Measurements from ENCODE around the gene RAB6C.
"Not testable (repeated sequence)": the region's sequence is repeated elsewhere in the genome, so short reads cannot be mapped to it uniquely, and the experiment has no call there.

The RAB6C gene

DNA sequence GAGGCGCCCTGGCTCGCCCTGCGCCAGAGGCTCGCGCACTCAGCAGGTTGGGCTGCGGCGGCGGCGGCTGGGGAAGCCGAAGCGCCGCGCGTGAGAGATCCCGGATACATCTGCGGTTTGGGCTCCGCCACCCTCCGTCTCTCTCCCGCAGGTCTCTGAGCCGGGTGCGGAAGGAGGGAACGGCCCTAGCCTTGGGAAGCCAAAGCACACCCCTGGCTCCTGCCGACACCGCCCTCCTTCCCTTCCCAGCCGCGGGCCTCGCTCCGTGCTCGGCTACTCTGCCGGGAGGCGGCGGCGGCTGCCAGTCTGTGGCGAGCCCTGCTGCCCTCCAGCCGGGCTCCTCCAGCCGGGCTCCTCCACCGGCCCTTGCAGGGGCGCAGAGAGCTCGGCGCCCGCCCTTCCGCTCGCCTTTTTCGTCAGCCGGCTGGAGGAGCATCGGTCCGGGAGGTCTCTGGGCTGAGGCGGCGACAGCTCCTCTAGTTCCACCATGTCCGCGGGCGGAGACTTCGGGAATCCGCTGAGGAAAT is at the start of gene RAB6C:
Gene RAB6C (plus strand): TSS at position 38 of the 527 bp plus-strand sequence. CDS start 450 bp downstream, at position 488.
- DNase-seq (ENCODE audit: low read depth) = not testable (repeated sequence)

DNA sequence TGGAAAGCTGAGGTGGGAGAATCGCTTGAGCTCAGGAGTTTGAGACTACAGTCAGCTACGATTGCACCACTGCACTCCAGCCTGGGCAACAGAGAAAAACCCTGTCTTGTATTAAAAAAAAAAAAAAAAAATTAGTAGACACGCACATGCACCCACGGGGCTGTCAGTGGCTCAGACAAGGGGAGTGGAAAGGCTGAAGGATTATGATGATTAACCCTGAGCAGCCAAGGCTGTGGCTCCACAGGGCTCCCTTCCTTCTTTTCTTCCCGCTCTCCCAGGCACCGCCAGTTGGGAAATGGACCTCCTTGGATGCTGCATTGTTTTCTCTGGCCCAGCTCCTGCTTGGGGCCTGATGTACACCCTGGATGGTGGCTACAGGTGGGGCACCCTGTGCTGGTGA is 49.0 kb upstream of the RAB6C start:
- no peak for DNase-seq (ENCODE audit: low read depth)

DNA sequence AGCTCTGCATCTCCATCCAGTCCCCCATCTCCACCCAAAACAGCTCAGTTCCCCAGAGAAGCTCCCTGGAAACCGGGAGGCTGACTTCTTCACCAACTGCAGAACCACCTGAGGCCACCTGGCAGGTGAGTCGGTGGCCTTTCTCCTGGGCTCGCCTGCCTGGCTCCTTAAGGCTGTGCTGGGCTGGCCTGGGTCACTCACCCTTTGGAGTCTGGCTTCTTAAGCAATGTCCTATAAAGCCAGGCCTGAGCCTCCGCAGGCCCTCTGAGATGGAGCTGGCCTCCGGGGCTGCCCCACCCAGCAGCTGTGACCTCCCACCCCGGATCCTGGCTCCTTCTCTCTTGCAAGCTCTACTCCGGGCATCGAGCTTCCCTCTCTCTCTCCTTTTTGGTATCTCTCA is 46.1 kb upstream of the RAB6C start:
- DNase-seq (ENCODE audit: low read depth) = not testable (repeated sequence)

DNA sequence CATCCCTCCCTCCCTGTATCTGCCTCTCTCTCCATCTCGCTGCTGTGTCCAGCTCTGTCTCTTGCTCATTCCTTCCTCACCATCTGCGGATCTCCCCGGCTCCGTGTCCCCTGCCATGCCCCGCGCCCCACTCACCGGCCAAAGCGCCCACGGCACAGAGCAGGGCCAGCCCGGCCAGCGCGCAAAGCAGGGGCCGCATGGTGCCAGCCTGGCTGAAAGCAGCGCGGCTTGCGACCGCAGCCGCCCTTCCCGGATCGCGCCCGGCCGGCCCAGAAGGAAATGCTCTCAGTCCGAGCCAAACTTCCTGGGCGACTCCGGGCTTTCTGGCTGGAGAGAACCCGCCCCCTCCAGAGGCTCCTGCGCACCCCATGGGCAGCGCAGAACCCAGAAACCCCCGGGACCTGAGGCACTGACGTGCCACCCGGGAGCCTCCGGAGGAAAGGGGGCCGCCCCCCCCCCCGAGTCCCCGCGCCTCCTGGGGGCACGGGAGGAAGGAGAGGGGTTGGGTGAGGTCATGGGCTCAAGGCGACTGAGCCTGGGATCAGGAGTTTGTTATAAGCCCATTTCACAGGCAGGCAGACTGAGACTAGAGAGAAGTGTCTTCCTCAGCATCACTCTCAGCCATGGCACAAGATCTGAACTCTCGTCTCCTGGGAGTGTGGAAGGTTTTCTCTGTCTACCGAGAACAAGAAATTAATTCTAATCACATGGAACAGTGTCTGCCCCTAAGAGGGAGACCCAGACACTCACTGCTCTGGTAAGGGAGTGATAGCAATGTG is 45.2 kb upstream of the RAB6C start:
- DNase-seq (ENCODE audit: low read depth) = no peak

DNA sequence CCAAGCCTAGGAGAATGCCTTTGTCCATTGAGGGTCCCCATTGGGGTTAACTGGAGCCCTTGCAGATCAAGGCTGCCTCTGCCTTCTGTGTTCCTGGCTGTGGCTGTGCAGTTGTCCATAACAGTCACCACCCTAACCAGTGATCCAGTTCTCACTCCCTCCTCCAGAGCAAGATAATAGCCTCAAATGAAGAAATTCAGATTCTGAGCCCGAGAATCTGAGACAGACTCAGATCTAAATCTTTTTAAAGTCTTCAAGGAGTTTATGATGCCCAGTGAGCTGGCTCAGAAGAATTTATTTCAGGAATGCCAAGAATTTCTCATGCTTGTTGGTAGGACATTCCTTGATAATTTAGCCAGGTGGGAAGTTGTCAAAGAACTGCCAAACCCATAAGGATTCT is 44.3 kb upstream of the RAB6C start:
- no peak for DNase-seq (ENCODE audit: low read depth)

DNA sequence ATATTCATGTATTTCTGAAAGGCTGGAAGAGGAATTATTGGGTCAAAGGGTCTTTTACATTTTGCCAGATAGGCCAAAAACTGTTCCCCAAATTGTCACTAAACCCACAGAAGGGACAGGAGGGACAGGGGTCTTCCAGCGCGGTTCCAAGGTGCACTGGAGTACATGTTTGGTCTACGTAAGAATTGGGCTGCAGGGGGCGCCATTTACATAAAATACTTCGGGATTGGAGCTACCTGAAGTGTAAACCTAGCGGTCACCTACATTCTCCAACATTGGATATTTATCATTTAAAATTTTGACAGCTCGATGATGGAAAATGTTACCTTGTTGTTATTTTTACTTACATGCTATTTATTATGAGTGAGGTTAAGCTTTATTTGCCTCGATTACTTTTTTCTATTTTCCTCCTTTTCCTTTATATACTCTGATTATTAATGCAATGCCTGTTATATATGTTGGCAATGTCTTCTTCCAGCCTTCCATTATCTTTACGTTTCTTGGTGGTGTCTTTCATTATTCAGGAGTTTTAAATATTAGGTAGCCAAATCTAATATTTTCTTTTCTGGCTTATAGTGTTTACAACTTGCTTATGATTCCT is 43.0 kb upstream of the RAB6C start:
- no peak for DNase-seq (ENCODE audit: low read depth)

DNA sequence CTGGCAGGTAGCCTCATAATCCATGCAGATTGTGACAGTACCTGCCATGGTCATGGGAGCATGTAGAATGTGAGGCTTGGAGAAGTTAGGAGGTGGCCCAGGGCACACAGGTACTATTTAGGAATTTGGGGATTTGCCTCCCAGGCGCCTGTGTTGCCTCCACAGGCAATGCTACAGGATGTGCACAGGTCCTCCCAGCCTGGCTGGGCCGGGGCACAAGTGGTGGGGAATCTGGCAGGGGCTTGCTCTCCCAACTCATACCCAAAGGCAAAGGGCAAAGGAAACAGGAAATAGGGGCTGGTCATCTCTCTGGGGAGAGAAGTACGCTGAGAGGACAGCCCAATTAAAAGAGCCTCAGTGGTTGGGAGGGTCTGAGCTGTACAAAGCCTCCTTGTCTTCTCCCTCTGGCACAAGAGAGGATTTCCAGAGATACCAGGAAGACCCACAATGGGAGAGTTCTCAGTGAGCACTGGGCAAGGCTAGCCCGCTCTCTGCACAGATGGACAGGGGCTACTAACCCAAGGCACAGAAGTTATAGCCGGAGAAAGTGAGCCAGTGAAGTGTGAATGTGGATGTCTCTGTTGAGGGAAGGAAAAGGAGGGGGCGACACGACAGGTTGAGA is 40.5 kb upstream of the RAB6C start:
- DNase-seq (ENCODE audit: low read depth) = not testable (repeated sequence)

- not testable (repeated sequence) for DNase-seq (ENCODE audit: low read depth)
Measured at GRCh38 chr2:129943456-129943855, 36.0 kb upstream of the RAB6C start.

DNA sequence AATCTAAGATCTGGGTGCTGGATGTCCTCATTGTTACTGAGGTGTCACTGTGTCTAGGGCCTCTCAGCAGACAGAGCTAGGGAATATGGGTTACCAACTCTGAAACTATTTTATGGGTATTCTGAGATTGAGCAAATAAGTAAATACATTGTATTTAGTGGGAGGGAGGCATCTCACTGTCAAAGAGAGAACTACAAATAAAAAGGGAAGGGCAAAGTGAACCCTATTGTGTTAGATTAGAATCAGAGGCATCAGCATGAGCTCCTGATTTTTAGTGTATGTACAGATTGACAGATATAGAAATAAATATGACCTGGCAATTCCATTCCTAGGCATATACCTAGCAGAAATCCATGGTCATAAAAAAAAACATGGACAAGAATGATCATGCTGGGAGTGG is 33.9 kb upstream of the RAB6C start:
- no peak for DNase-seq (ENCODE audit: low read depth)

- not testable (repeated sequence) for DNase-seq (ENCODE audit: low read depth)
Measured at GRCh38 chr2:129947712-129948111, 31.8 kb upstream of the RAB6C start.

GRCh38 chr2:129956171-129956570 is 23.3 kb upstream of the RAB6C start:
- not testable (repeated sequence) for DNase-seq (ENCODE audit: low read depth)

DNA sequence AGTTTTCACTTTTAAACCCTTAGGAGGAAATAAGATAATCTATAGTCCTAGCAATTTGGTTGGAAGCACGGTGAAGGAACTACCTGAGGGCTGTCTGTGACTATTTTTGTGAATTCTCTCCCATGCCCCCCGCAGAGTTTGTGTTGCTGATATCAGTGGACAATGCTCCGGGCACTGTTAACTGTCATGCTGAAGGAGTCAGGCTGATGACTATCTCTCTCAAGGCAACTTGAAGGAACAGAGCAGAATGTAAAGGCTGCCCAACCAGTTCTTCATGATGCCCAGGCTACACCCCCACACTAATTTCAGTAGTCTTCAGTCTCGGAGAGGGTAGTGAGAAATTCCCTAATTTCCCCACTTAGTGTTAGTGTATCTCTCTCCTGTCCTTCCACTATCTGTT is 21.6 kb upstream of the RAB6C start:
- no peak for DNase-seq (ENCODE audit: low read depth)

DNA sequence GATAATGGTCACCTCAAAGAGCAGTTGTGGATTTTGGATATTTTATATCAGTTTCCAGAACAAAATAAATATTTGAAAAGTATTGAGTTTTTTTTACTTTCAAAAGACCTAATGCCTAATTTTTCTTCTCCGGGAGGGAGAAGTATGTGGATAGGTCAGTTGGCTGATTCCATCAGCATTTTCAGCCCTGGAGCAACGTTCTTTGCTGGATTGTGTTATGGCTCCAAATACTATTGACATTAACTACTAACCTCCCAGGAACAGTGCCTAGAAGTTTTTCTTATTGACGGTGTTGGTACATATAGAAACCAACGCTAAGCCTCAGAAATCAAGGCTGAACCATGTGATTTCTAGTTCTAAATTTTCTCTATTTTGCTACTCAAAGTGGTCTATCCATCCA is 20.7 kb upstream of the RAB6C start:
- not testable (repeated sequence) for DNase-seq (ENCODE audit: low read depth)

GRCh38 chr2:129968605-129969004 is 10.9 kb upstream of the RAB6C start:
- not testable (repeated sequence) for DNase-seq (ENCODE audit: low read depth)

GRCh38 chr2:129975016-129975774 is 4.3 kb upstream of the RAB6C start:
- no peak for DNase-seq (ENCODE audit: low read depth)

DNA sequence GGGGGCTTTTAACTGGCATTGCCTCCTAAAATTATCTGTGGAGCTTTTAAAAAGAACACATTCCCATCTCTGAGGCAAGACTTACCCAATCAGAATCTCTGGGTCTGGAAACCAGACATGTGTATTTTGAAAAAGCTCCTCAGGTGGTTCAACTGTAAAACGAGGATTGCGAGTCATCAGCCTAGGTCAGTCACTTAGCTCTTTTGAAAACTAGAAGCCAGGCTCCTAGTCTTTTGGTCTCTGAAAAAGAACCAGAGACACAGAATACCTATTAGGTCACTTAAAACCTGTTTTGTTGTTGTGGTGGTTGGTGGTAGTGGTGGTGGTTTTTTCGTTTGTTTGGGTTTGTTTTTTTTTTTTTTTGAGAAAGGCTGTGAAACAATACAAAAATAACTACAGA is 2.5 kb upstream of the RAB6C start:
- not testable (repeated sequence) for DNase-seq (ENCODE audit: low read depth)

- DNase-seq (ENCODE audit: low read depth) = no peak
Measured at GRCh38 chr2:129977986-129978385, 1.5 kb upstream of the RAB6C start.

DNA sequence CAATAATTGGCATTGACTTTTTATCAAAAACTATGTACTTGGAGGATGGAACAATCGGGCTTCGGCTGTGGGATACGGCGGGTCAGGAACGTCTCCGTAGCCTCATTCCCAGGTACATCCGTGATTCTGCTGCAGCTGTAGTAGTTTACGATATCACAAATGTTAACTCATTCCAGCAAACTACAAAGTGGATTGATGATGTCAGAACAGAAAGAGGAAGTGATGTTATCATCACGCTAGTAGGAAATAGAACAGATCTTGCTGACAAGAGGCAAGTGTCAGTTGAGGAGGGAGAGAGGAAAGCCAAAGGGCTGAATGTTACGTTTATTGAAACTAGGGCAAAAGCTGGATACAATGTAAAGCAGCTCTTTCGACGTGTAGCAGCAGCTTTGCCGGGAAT is 780 bp downstream of the RAB6C start:
- DNase-seq (ENCODE audit: low read depth) = not testable (repeated sequence)

DNA sequence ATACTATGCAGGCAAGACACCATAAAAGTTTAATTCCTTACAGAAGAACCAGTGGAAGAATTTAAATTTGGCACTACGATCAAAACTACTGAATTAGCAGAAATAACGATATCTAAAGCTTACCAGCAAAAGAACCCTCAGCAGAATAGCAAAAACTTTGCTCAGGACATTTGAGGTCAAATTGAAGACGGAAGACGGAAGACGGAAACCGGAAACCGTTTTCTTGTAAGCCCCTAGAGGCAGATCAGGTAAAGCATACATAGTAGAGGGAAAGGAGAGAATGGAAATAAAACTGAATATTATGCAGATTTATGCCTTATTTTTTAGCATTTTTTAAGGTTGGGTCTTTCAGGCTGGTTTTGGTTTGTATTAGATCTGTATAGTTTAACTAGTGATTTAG is 2.2 kb downstream of the RAB6C start:
- not testable (repeated sequence) for DNase-seq (ENCODE audit: low read depth)

DNA sequence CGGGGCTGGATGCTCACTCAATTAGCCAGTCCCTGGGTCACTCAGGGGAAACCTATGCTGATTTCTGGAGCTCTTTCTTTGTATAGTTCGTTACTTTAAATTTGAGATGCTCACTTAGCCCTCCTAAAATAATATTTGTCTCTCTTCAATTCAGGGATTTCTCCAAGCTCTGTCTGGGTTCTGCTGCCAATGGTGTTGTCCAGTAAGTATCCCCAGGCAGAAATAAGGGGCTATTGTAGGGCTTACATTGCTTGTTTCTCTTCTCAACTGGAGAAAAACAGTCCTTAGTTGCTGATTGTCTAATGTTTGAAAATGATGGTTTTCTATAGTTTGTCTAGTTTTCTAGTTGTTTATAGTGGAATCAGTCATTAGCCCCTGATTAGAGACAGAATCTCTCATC is 5.0 kb downstream of the RAB6C start:
- no peak for DNase-seq (ENCODE audit: low read depth)

DNA sequence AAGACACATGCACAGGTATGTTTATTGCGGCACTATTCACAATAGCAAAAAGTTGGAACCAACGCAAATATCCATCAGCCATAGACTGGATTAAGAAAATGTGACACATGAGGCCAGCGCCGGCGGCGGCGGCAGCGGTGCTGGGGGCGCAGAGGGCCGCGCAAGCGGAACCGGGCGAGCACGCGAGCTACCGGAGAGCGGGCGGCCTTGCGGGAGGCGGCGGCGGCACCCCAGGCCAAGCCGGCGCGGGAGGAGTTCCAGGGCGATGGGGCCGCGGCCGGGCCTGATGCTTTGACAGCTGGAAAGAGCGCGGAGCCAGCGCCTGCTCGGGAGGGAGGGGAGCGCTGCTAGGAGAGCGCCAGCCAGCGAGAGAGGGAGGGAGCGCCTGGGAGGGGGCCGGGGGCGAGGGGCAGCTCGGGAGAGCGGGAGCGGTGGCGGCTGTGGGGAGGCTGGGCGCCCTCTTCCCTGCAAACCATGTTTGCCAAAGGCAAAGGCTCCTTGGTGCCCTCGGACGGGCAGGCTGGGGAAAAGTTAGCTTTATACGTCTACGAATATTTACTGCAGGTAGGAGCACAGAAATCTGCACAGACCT is 13.0 kb downstream of the RAB6C start:
- DNase-seq (ENCODE audit: low read depth) = not testable (repeated sequence)

GRCh38 chr2:129993151-129993550 is 13.7 kb downstream of the RAB6C start:
- DNase-seq (ENCODE audit: low read depth) = not testable (repeated sequence)

Measured in GM04504 (cell line).